K562 (cell line): ENCODE measurements around the gene FBXW7. TPM values are rescaled to one million over a fixed set of nuclear protein-coding genes. Genes with fewer than 3 reads are reported as not detected.

ENCODE experiments used
- FOXK2 ChIP-seq, 2 experiments: fragments of 450-650 bp; IDR thresholded peaks in 1 of 2; conservative IDR thresholded peaks in 1 of 2; 2 replicates each; pipeline ENCODE4 v1.6.1; 2016; ENCODE audit warnings: low read depth in 2 of 2, mild to moderate bottlenecking in 1 of 2
- NELFE ChIP-seq: IDR thresholded peaks from 2 replicates; pipeline ENCODE4 v1.6.1; 2011; ENCODE audit warnings: mild to moderate bottlenecking; ENCODE audit not compliant: insufficient read depth, insufficient read length
- SAFB ChIP-seq: fragments of 200-400 bp; formaldehyde crosslinking; IDR thresholded peaks from 2 replicates; pipeline ENCODE4 v1.6.1; 2017; ENCODE audit warnings: low read depth, low read length, borderline replicate concordance
- SUPT5H ChIP-seq: fragments of 450-650 bp; IDR thresholded peaks from 2 replicates; pipeline ENCODE4 v1.6.1; 2016
- ZBTB40 ChIP-seq, 2 experiments: fragments of 450-650 bp in 1 of 2; sonication (generic) in 1 of 2; formaldehyde crosslinking in 1 of 2; IDR thresholded peaks; 2 replicates each; pipeline versions ENCODE4 v1.7.1 to v1.9.0; 2016 to 2022; ENCODE audit warnings: inconsistent platforms in 1 of 2, mild to moderate bottlenecking in 1 of 2, missing genetic modification reagents in 1 of 2
- polyA plus RNA-seq, 8 experiments: library from polyadenylated mRNA; depleted of rRNA in 4 of 8; stranded (reverse) in 5 of 8; unstranded in 3 of 8; fragments of >200 nt; fragmentation: Nextera tagmentation in 2 of 8; fragmentation: Illumina TruSeq in 1 of 8; extraction: Ambion mirVana in 2 of 8; extraction: Trizol in 1 of 8; gene quantifications; 2 replicates each; pipeline versions ENCODE4 v1.2.1 to v1.2.3, GENCODE V29; 2011 to 2014; ENCODE audit warnings: inconsistent platforms in 1 of 8, missing spikeins in 1 of 8
- total RNA-seq, 7 experiments: library from RNA; depleted of rRNA in 6 of 7; stranded (reverse); fragments of >200 nt in 6 of 7; fragmentation: Illumina TruSeq in 2 of 7; extraction: Trizol in 2 of 7; gene quantifications; 2 replicates each; pipeline versions ENCODE4 v1.2.1 to v1.2.3, GENCODE V29; 2011 to 2021; ENCODE audit warnings: low replicate concordance in 1 of 7

Gene FBXW7
- total and polyA plus RNA-seq, 9 of the 15 experiments (the other 6 are each of a cell fraction or from before 2014, with no cell fraction given): 6.8 to 44.2 (median 16.4) TPM

GRCh38 chr4:152339576-152339975 is 196.3 kb downstream of the FBXW7 start (continued):
- TF ChIP-seq ZBTB40 (IDR thresholded peaks at IDR 0.05) (no peak), ZBTB40 (CRISPR knock-in tag; IDR thresholded peaks at IDR 0.05) (no peak), SUPT5H (no peak), FOXK2 (conservative IDR thresholded peaks at IDR 0.05 in 1 of 2, IDR thresholded peaks at IDR 0.05 in 1 of 2; ENCODE audit: low read depth in 2 of 2) (no peak), NELFE (no peak), SAFB (no peak)
